Activated CD8-positive, alpha-beta T cell treated with anti-CD3 and anti-CD28 coated beads for 36 hours (primary cell): ENCODE results near the gene RPL10. TPM values are rescaled to one million over a fixed set of nuclear protein-coding genes. Genes with fewer than 3 reads are reported as not detected.

ENCODE experiments used
- ATAC-seq: fragments of 200-7000 bp; cut with Tn5 transposase; one replicate; pipeline ENCODE4 v1.10.0; 2021; ENCODE audit warnings: mild to moderate bottlenecking, moderate library complexity
- CTCF ChIA-PET: fragments of 350-600 bp; sonication (Branson Sonifier 250); formaldehyde crosslinking; loops from one replicate; lab custom pipeline; 2021; ENCODE audit warnings: antibody characterized with exemption; lab: Charles Lee
- POLR2A ChIA-PET: fragments of 350-600 bp; sonication (Branson Sonifier 250); formaldehyde crosslinking; loops from one replicate; lab custom pipeline; 2021; ENCODE audit warnings: antibody characterized with exemption; lab: Charles Lee
- DNase-seq: peaks from one replicate; pipeline ENCODE4 v3.0.0-alpha.2; 2020
- H3K27ac Mint-ChIP-seq: one replicate; pipeline ENCODE4 v1.8.0; 2021; ENCODE audit warnings: mild to moderate bottlenecking, mixed read lengths
- H3K27me3 Mint-ChIP-seq: one replicate; pipeline ENCODE4 v1.8.0; 2021; ENCODE audit warnings: mixed read lengths
- H3K36me3 Mint-ChIP-seq: one replicate; pipeline ENCODE4 v1.8.0; 2021; ENCODE audit warnings: low read depth, mixed read lengths
- H3K4me1 Mint-ChIP-seq: one replicate; pipeline ENCODE4 v1.8.0; 2021; ENCODE audit warnings: low read depth, mixed read lengths
- H3K4me3 Mint-ChIP-seq: one replicate; pipeline ENCODE4 v1.8.0; 2021; ENCODE audit warnings: mild to moderate bottlenecking, moderate library complexity, mixed read lengths
- H3K9me3 Mint-ChIP-seq: one replicate; pipeline ENCODE4 v1.8.0; 2021; ENCODE audit warnings: mixed read lengths
- CTCF ChIP-seq: fragments of 200-600 bp; IDR thresholded peaks from one replicate; pipeline ENCODE4 v1.8.0; 2022; ENCODE audit warnings: antibody characterized with exemption, mild to moderate bottlenecking
- intact Hi-C: fragments of 100-400 bp; cut with micrococcal nuclease; formaldehyde crosslinking; loops from one replicate; pipeline ENCODE4 v1.10.0; 2022
- total RNA-seq, 2 experiments: library from RNA; stranded (reverse); gene quantifications; one replicate each; pipeline ENCODE4 v1.2.3, GENCODE V29; 2021

RPL10 gene
- total RNA-seq, 2 experiments from 2014 or later = 3,574 to 3,675 TPM

GRCh38 chrX:154353172-154353843, 44.9 kb upstream of the RPL10 start:
- no peak overlapping the region for H3K4me3 Mint-ChIP-seq
- H3K9me3 Mint-ChIP-seq = no peaks in the 10 kb centered on the region
- peaks cover 26% of the 10 kb centered on the region for H3K36me3 Mint-ChIP-seq
- intact Hi-C loops = no loop called here
- no peak for DNase-seq
- ATAC-seq = no peak
- H3K27me3 Mint-ChIP-seq = no peaks in the 10 kb centered on the region
- ChIA-PET CTCF (no interaction called here), POLR2A (interaction anchor here (0.7 to 1.8 kb wide), 2 partner anchors 12 to 44 kb away, joined by 4 to 6 read pairs; no protein-coding TSS in a partner anchor)
- no peak for TF ChIP-seq CTCF
- H3K4me1 Mint-ChIP-seq = peaks cover 44% of the 10 kb centered on the region
- peak overlapping the region; percentile 30 for H3K27ac Mint-ChIP-seq

GRCh38 chrX:154354013-154354412, 44.2 kb upstream of the RPL10 start:
- no peak for ATAC-seq
- no peaks in the 10 kb centered on the region for H3K27me3 Mint-ChIP-seq
- peaks cover 31% of the 10 kb centered on the region for H3K36me3 Mint-ChIP-seq
- H3K4me1 Mint-ChIP-seq = peaks cover 44% of the 10 kb centered on the region
- DNase-seq = no peak
- intact Hi-C loops = no loop called here
- ChIA-PET CTCF (no interaction called here), POLR2A (interaction anchor here (0.7 to 1.8 kb wide), 3 partner anchors 11 to 44 kb away, joined by 3 to 6 read pairs (median 4); no protein-coding TSS in a partner anchor)
- H3K9me3 Mint-ChIP-seq = no peaks in the 10 kb centered on the region
- H3K4me3 Mint-ChIP-seq = no peak overlapping the region
- no peak for TF ChIP-seq CTCF
- H3K27ac Mint-ChIP-seq = no peak overlapping the region

- Mint-ChIP-seq H3K27ac (no peak overlapping the region), H3K36me3 (peaks cover 31% of the 10 kb centered on the region), H3K4me3 (no peak overlapping the region), H3K27me3 (no peaks in the 10 kb centered on the region), H3K9me3 (no peaks in the 10 kb centered on the region), H3K4me1 (peaks cover 41% of the 10 kb centered on the region)
- TF ChIP-seq CTCF = no peak
- CTCF ChIA-PET = no interaction called here
- POLR2A ChIA-PET = interaction anchor here (0.7 to 1.8 kb wide), 2 partner anchors 11 to 26 kb away, joined by 3 to 6 read pairs; no protein-coding TSS in a partner anchor
- intact Hi-C loops = no loop called here
- ATAC-seq (no peak), DNase-seq (no peak)
Observed at GRCh38 chrX:154354516-154354915, 43.7 kb upstream of the RPL10 start.

- Mint-ChIP-seq H3K9me3 (no peaks in the 10 kb centered on the region), H3K36me3 (peaks cover 25% of the 10 kb centered on the region), H3K4me3 (no peak overlapping the region), H3K27ac (no peak overlapping the region), H3K27me3 (no peaks in the 10 kb centered on the region), H3K4me1 (peaks cover 35% of the 10 kb centered on the region)
- no peak for ATAC-seq
- no peak for TF ChIP-seq CTCF
- ChIA-PET POLR2A (interaction anchor here (0.7 to 1.8 kb wide), 3 partner anchors 10 to 14 kb away, joined by 3 to 6 read pairs (median 3); no protein-coding TSS in a partner anchor), CTCF (no interaction called here)
- DNase-seq = no peak
- intact Hi-C loops = no loop called here
Observed at GRCh38 chrX:154355094-154355775, 42.9 kb upstream of the RPL10 start.

GRCh38 chrX:154355776-154356140, 42.4 kb upstream of the RPL10 start:
- Mint-ChIP-seq H3K27ac (no peak overlapping the region), H3K36me3 (peaks cover 22% of the 10 kb centered on the region)
- POLR2A ChIA-PET = interaction anchor here (0.9 kb wide), 1 partner anchor 13 kb away, joined by 3 read pairs; no protein-coding TSS in a partner anchor

More at GRCh38 chrX:154355776-154356140, 42.4 kb upstream of the RPL10 start:
- no peak for TF ChIP-seq CTCF
- H3K4me1 Mint-ChIP-seq = peaks cover 33% of the 10 kb centered on the region
- intact Hi-C loops = no loop called here
- no peak overlapping the region for H3K4me3 Mint-ChIP-seq
- no peaks in the 10 kb centered on the region for H3K27me3 Mint-ChIP-seq
- DNase-seq (no peak), ATAC-seq (no peak)
- H3K9me3 Mint-ChIP-seq = no peaks in the 10 kb centered on the region
- CTCF ChIA-PET = no interaction called here
